Thyroid gland (tissue), 4 donors: ENCODE measurements around the gene PTPN21. TPM values are rescaled to one million over a fixed set of nuclear protein-coding genes. Genes with fewer than 3 reads are reported as not detected.

Experiments
- DNase-seq, 2 donors: peaks; one replicate each; pipeline ENCODE4 v3.0.0-alpha.2; 2019
- H3K27ac ChIP-seq, 3 donors: fragments of 200-600 bp; sonication (generic); 1 replicate in 2 of 3; 2 replicates in 1 of 3; pipeline ENCODE4 v1.5.1; 2016 to 2019; ENCODE audit warnings: mild to moderate bottlenecking in 1 of 3, moderate library complexity in 1 of 3
- H3K27me3 ChIP-seq: fragments of 200-600 bp; sonication (generic); one replicate; pipeline ENCODE4 v1.5.1; 2019
- H3K36me3 ChIP-seq, 2 donors: fragments of 200-600 bp; sonication (generic); one replicate each; pipeline ENCODE4 v1.5.1; 2016 to 2019
- H3K4me1 ChIP-seq, 2 donors: fragments of 200-600 bp; sonication (generic); one replicate each; pipeline ENCODE4 v1.5.1; 2017 to 2019
- H3K4me3 ChIP-seq, 3 donors: fragments of 200-600 bp; sonication (generic); replicated peaks in 1 of 3; 1 replicate in 2 of 3; 2 replicates in 1 of 3; pipeline ENCODE4 v1.5.1; 2016; ENCODE audit warnings: mild to moderate bottlenecking in 1 of 3
- H3K9me3 ChIP-seq: fragments of 200-600 bp; sonication (generic); one replicate; pipeline ENCODE4 v1.5.1; 2017
- POLR2A ChIP-seq, 2 donors: fragments of 450-650 bp; IDR thresholded peaks; one replicate each; pipeline ENCODE4 v1.6.1; 2017; ENCODE audit warnings: antibody characterized with exemption in 2 of 2, mild to moderate bottlenecking in 2 of 2, moderate library complexity in 1 of 2
- WGBS, 2 donors: methylation state at CpG; one replicate each; pipeline ENCODE4 v1.1.5; 2017; 5-methylcytosine and 5-hydroxymethylcytosine counted together
- intact Hi-C: fragments of 100-400 bp; cut with DNase I; formaldehyde crosslinking; loops from one replicate; pipeline ENCODE4 v1.15.1; 2023
- total RNA-seq, 4 donors: library from RNA; depleted of rRNA; stranded (reverse); fragments of >200 nt; gene quantifications; one replicate each; pipeline ENCODE4 v1.2.3, GENCODE V29; 2016
- TF ChIP-seq, protein P1 (sequence below), 6 experiments: fragments of 200-600 bp in 3 of 6; fragments of 450-650 bp in 3 of 6; sonication (generic) in 3 of 6; IDR thresholded peaks; one replicate each; pipeline ENCODE4 v1.5.1; 2016 to 2019; ENCODE audit warnings: antibody characterized with exemption in 6 of 6, mild to moderate bottlenecking in 2 of 6, inconsistent platforms in 1 of 6, moderate library complexity in 1 of 6

PTPN21 gene
- total RNA-seq, 4 donors from 2014 or later = 32.2 to 40.0 (median 36.1) TPM

GRCh38 chr14:88588081-88588480, 33.3 kb upstream of the PTPN21 start:
- peaks cover 9 to 21% of the 10 kb centered on the region in 2 donors for H3K36me3 ChIP-seq
- no peaks in the 10 kb centered on the region for H3K4me1 ChIP-seq
- intact Hi-C loops = no loop called here
- no peak for DNase-seq
- H3K4me3 ChIP-seq = no peak overlapping the region
- TF ChIP-seq, protein P1, sequence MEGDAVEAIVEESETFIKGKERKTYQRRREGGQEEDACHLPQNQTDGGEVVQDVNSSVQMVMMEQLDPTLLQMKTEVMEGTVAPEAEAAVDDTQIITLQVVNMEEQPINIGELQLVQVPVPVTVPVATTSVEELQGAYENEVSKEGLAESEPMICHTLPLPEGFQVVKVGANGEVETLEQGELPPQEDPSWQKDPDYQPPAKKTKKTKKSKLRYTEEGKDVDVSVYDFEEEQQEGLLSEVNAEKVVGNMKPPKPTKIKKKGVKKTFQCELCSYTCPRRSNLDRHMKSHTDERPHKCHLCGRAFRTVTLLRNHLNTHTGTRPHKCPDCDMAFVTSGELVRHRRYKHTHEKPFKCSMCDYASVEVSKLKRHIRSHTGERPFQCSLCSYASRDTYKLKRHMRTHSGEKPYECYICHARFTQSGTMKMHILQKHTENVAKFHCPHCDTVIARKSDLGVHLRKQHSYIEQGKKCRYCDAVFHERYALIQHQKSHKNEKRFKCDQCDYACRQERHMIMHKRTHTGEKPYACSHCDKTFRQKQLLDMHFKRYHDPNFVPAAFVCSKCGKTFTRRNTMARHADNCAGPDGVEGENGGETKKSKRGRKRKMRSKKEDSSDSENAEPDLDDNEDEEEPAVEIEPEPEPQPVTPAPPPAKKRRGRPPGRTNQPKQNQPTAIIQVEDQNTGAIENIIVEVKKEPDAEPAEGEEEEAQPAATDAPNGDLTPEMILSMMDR (IDR thresholded peaks at IDR 0.05) = no peak
- TF ChIP-seq POLR2A (IDR thresholded peaks at IDR 0.05) = no peak
- no peaks in the 10 kb centered on the region for H3K9me3 ChIP-seq
- WGBS, 2 donors = 94 to 95% methylated on average over 5 of the region's 5 CpGs
- H3K27ac ChIP-seq = no peak overlapping the region
- no peaks in the 10 kb centered on the region for H3K27me3 ChIP-seq

DNA sequence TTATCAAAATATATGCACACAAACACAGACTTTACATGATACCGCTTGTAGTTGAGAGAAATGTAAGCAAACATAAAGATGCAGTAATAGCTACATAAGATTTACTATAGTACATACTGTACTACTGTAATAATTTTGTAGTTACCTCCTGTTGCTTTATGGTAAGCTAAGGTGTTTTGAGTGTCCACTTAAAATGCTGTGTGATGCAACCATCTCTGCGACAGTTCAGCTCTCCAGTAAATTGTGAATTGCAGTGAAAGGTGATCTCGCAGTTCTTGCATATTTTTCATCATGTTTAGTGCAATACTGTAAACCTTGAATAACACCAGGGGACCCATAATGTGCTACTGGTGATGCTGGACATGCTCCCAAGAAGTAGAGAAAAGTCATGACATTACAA, 29.6 kb upstream of the PTPN21 start:
- Histone ChIP-seq H3K4me1 (no peaks in the 10 kb centered on the region), H3K27me3 (no peaks in the 10 kb centered on the region), H3K36me3 (peaks cover 22 to 31% of the 10 kb centered on the region in 2 donors), H3K9me3 (no peaks in the 10 kb centered on the region), H3K4me3 (no peak overlapping the region), H3K27ac (no peak overlapping the region)
- 94 to 95% methylated on average over 3 of the region's 3 CpGs for WGBS, 2 donors
- no peak for TF ChIP-seq POLR2A (IDR thresholded peaks at IDR 0.05)
- TF ChIP-seq, protein P1 (IDR thresholded peaks at IDR 0.05) = no peak
- no peak for DNase-seq
- intact Hi-C loops = no loop called here

- no peaks in the 10 kb centered on the region for H3K9me3 ChIP-seq
- intact Hi-C loops = no loop called here
- H3K4me1 ChIP-seq = no peaks in the 10 kb centered on the region
- no peak overlapping the region for H3K4me3 ChIP-seq
- peaks cover 85 to 92% of the 10 kb centered on the region in 2 donors for H3K36me3 ChIP-seq
- no peaks in the 10 kb centered on the region for H3K27me3 ChIP-seq
- DNase-seq = no peak
- H3K27ac ChIP-seq = no peak overlapping the region
- TF ChIP-seq POLR2A (IDR thresholded peaks at IDR 0.05) = no peak
- TF ChIP-seq, protein P1 (IDR thresholded peaks at IDR 0.05) = no peak
- WGBS, 2 donors = 95 to 97% methylated on average over 5 of the region's 5 CpGs
Observed at GRCh38 chr14:88576222-88576621, 21.4 kb upstream of the PTPN21 start.

DNA sequence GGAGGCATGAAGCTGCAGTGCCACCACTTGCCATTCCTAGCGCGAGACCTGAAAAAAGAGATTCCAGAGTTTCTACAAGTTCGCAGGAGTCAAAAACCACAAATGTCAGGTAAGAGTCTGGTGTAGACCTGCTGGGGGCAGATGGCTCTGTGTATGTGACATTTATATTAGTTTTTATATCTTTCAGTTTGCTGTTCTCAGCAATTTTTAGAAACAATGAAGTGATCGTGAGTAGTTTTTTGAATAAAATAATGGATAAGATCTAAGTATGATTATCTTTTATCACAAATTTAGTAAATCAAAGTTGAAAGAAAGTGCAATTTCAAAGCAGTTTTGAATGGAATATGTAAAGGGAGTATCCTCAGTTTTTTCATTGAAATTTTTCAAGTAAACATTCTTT, 17.3 kb upstream of the PTPN21 start:
- DNase-seq = no peak
- H3K4me1 ChIP-seq = no peaks in the 10 kb centered on the region
- WGBS, 2 donors = 95 to 97% methylated on average over 4 of the region's 4 CpGs
- H3K27me3 ChIP-seq = no peaks in the 10 kb centered on the region
- no peak overlapping the region for H3K4me3 ChIP-seq
- H3K36me3 ChIP-seq = peaks cover 74 to 79% of the 10 kb centered on the region in 2 donors
- intact Hi-C loops = no loop called here
- no peak overlapping the region for H3K27ac ChIP-seq
- TF ChIP-seq, protein P1 (IDR thresholded peaks at IDR 0.05) = no peak
- TF ChIP-seq POLR2A (IDR thresholded peaks at IDR 0.05) = no peak
- H3K9me3 ChIP-seq = no peaks in the 10 kb centered on the region

- no peak overlapping the region for H3K27ac ChIP-seq
- no peak overlapping the region for H3K4me3 ChIP-seq
- no peak for DNase-seq
- H3K27me3 ChIP-seq = no peaks in the 10 kb centered on the region
- WGBS, 2 donors = 67 to 72% methylated on average over 3 of the region's 3 CpGs
- TF ChIP-seq, protein P1 (IDR thresholded peaks at IDR 0.05) = no peak
- no peak for TF ChIP-seq POLR2A (IDR thresholded peaks at IDR 0.05)
- intact Hi-C loops = no loop called here
- H3K4me1 ChIP-seq = peaks cover 8% of the 10 kb centered on the region in 2 donors
- no peaks in the 10 kb centered on the region for H3K9me3 ChIP-seq
- H3K36me3 ChIP-seq = peaks cover 41 to 42% of the 10 kb centered on the region in 2 donors
Observed at GRCh38 chr14:88568196-88568595, 13.4 kb upstream of the PTPN21 start.
